HCT116 (cell line): Measurements from ENCODE around the gene MRPS21. TPM values are rescaled to one million over a fixed set of nuclear protein-coding genes. Genes with fewer than 3 reads are reported as not detected.

Experiments
- ATAC-seq: fragments of 200-7000 bp; cut with Tn5 transposase; 2 replicates; pipeline ENCODE4 v1.9.1; 2020; ENCODE audit warnings: mild to moderate bottlenecking, moderate library complexity
- BruUV-seq: library from RNA; stranded (reverse); fragments of 400-500 nt; replicated peaks from 2 replicates; lab custom pipeline; 2021; lab: Mats Ljungman, UMichigan
- CTCF ChIA-PET: fragments of 300-600 bp; sonication (Branson Sonifier 250); formaldehyde crosslinking; loops from one replicate; lab custom pipeline; 2021; ENCODE audit warnings: antibody characterized with exemption; lab: Charles Lee
- POLR2A ChIA-PET: fragments of 300-600, 350-600 bp; sonication (Branson Sonifier 250); formaldehyde crosslinking; loops from one replicate; lab custom pipeline; 2021; ENCODE audit warnings: antibody characterized with exemption; lab: Charles Lee
- RAD21 ChIA-PET, 2 experiments: fragments of 300-600 bp; sonication (Branson Sonifier 250); formaldehyde crosslinking; loops; one replicate each; lab custom pipeline; 2023; ENCODE audit warnings: low total read pairs in 2 of 2; ENCODE audit not compliant: uncharacterized antibody in 2 of 2, unreplicated experiment in 2 of 2, low non-redundant PET in 1 of 2; lab: Charles Lee
- DNase-seq: peaks from one replicate; pipeline ENCODE4 v3.0.0-alpha.2; 2010; ENCODE audit warnings: low read depth, low spot score
- H2AFZ ChIP-seq: fragments of 200-600 bp; shearing (Covaris generic), sonication (generic); 2 replicates; pipeline ENCODE4 v1.6.1; 2017; ENCODE audit warnings: low read depth, mixed run types, mixed read lengths, antibody characterized with exemption, low read length; ENCODE audit not compliant: poor library complexity, severe bottlenecking
- H3K27ac ChIP-seq: 2 replicates; pipeline ENCODE4 v1.5.1; 2012; ENCODE audit warnings: low read depth, low read length
- H3K27me3 ChIP-seq: fragments of 200-600 bp; sonication (generic); 2 replicates; pipeline ENCODE4 v1.6.1; 2016; ENCODE audit warnings: mixed run types, low read length, mixed read lengths; ENCODE audit not compliant: insufficient read depth
- H3K36me3 ChIP-seq, 2 experiments: fragments of 200-500 bp in 1 of 2; fragments of 200-600 bp in 1 of 2; sonication (Bioruptor generic) in 1 of 2; sonication (generic) in 1 of 2; 2 replicates each; pipeline versions ENCODE4 v1.5.1 to v1.6.1; 2014 to 2016; ENCODE audit warnings: low read length in 2 of 2, inconsistent platforms in 1 of 2, mixed read lengths in 1 of 2, mixed run types in 1 of 2; ENCODE audit not compliant: insufficient read depth in 2 of 2, control insufficient read depth in 1 of 2
- H3K4me1 ChIP-seq, 2 experiments: fragments of 200-600 bp in 1 of 2; sonication (generic) in 1 of 2; 2 replicates each; pipeline versions ENCODE4 v1.5.1 to v1.6.1; 2012 to 2017; ENCODE audit warnings: low read length in 2 of 2, inconsistent platforms in 1 of 2, mild to moderate bottlenecking in 1 of 2, mixed read lengths in 1 of 2, mixed run types in 1 of 2, moderate library complexity in 1 of 2; ENCODE audit not compliant: insufficient read depth in 2 of 2, control insufficient read depth in 1 of 2
- H3K4me2 ChIP-seq: fragments of 200-600 bp; sonication (generic); 2 replicates; pipeline ENCODE4 v1.6.1; 2017; ENCODE audit warnings: mixed run types, low read length, mixed read lengths
- H3K4me3 ChIP-seq, 2 experiments: fragments of 200-600 bp in 1 of 2; sonication (generic) in 1 of 2; replicated peaks in 1 of 2; 2 replicates each; pipeline ENCODE4 v1.5.1; 2011 to 2016; ENCODE audit warnings: low read length in 2 of 2, control low read depth in 1 of 2, low read depth in 1 of 2, mild to moderate bottlenecking in 1 of 2, mixed read lengths in 1 of 2, mixed run types in 1 of 2
- H3K79me2 ChIP-seq: fragments of 200-600 bp; sonication (generic); 2 replicates; pipeline ENCODE4 v1.6.1; 2017; ENCODE audit warnings: mild to moderate bottlenecking, mixed run types, low read length, moderate library complexity, mixed read lengths; ENCODE audit not compliant: insufficient read depth
- H3K9ac ChIP-seq: fragments of 200-600 bp; sonication (generic); 2 replicates; pipeline ENCODE4 v1.6.1; 2016; ENCODE audit warnings: low read length, mixed read lengths
- H3K9me2 ChIP-seq: fragments of 200-600 bp; sonication (generic), shearing (Covaris generic); 2 replicates; pipeline ENCODE4 v1.6.1; 2017; ENCODE audit warnings: mixed run types, mild to moderate bottlenecking, moderate library complexity; ENCODE audit not compliant: insufficient read depth
- H3K9me3 ChIP-seq, 2 experiments: fragments of 200-500 bp in 1 of 2; fragments of 200-600 bp in 1 of 2; sonication (Bioruptor generic) in 1 of 2; sonication (generic) in 1 of 2; 2 replicates each; pipeline ENCODE4 v1.6.1; 2014 to 2017; ENCODE audit warnings: low read length in 2 of 2, mixed read lengths in 2 of 2, inconsistent platforms in 1 of 2, low read depth in 1 of 2, mild to moderate bottlenecking in 1 of 2, mixed run types in 1 of 2, moderate library complexity in 1 of 2; ENCODE audit not compliant: control insufficient read depth in 1 of 2, insufficient read depth in 1 of 2
- H4K20me1 ChIP-seq: fragments of 200-600 bp; sonication (generic), shearing (Covaris generic); 2 replicates; pipeline ENCODE4 v1.6.1; 2017; ENCODE audit warnings: mixed run types, mild to moderate bottlenecking, moderate library complexity; ENCODE audit not compliant: insufficient read depth
- CEBPB ChIP-seq: IDR thresholded peaks from 2 replicates; pipeline ENCODE4 v1.6.1; 2012; ENCODE audit warnings: low read depth
- CTCF ChIP-seq, 3 experiments: fragments of 200-600 bp in 1 of 3; sonication (generic) in 1 of 3; IDR thresholded peaks in 2 of 3; conservative IDR thresholded peaks in 1 of 3; 2 replicates each; pipeline ENCODE4 v1.5.1; 2012 to 2017; ENCODE audit warnings: low read depth in 2 of 3, low read length in 2 of 3, antibody characterized with exemption in 1 of 3, borderline replicate concordance in 1 of 3, control low read depth in 1 of 3, mild to moderate bottlenecking in 1 of 3, mixed read lengths in 1 of 3, mixed run types in 1 of 3, moderate library complexity in 1 of 3; ENCODE audit not compliant: insufficient read depth in 1 of 3
- EGR1 ChIP-seq: IDR thresholded peaks from 2 replicates; pipeline ENCODE4 v1.6.1; 2012; ENCODE audit warnings: low read depth
- FOSL1 ChIP-seq: IDR thresholded peaks from 2 replicates; pipeline ENCODE4 v1.6.1; 2012; ENCODE audit warnings: low read depth
- JUND ChIP-seq: IDR thresholded peaks from 2 replicates; pipeline ENCODE4 v1.6.1; 2012
- MAX ChIP-seq: IDR thresholded peaks from 2 replicates; pipeline ENCODE4 v1.6.1; 2012
- POLR2A ChIP-seq: IDR thresholded peaks from 2 replicates; pipeline ENCODE4 v1.7.0; 2011; ENCODE audit warnings: borderline replicate concordance; ENCODE audit not compliant: insufficient read depth, insufficient read length; ENCODE audit errors: extremely low read depth
- POLR2AphosphoS5 ChIP-seq: IDR thresholded peaks from 2 replicates; pipeline ENCODE4 v1.6.1; 2011; ENCODE audit warnings: mild to moderate bottlenecking, low read depth, low read length, moderate library complexity
- REST ChIP-seq: IDR thresholded peaks from 2 replicates; pipeline ENCODE4 v1.6.1; 2012; ENCODE audit warnings: low read depth
- TCF7L2 ChIP-seq: IDR thresholded peaks from 2 replicates; pipeline ENCODE4 v1.7.0; 2011; ENCODE audit warnings: borderline replicate concordance, inconsistent platforms; ENCODE audit not compliant: insufficient read depth, insufficient read length; ENCODE audit errors: extremely low read depth
- YY1 ChIP-seq: IDR thresholded peaks from 2 replicates; pipeline ENCODE4 v1.6.1; 2011; ENCODE audit warnings: low read length, low read depth, moderate library complexity, mild to moderate bottlenecking; ENCODE audit not compliant: insufficient replicate concordance; ENCODE audit errors: extremely low read depth
- intact Hi-C: fragments of 100-400 bp; cut with micrococcal nuclease; formaldehyde crosslinking; loops from 2 replicates; pipeline ENCODE4 v1.10.0; 2022
- total RNA-seq: library from RNA; stranded (reverse); gene quantifications from one replicate; pipeline ENCODE4 v1.2.1, GENCODE V29; 2021; ENCODE audit not compliant: unreplicated experiment
- TF ChIP-seq, protein P1 (sequence below): IDR thresholded peaks from 2 replicates; pipeline ENCODE4 v1.6.1; 2011; ENCODE audit warnings: mild to moderate bottlenecking, low read length, moderate library complexity; ENCODE audit not compliant: insufficient replicate concordance; ENCODE audit errors: extremely low read depth

MRPS21 gene
- total RNA-seq, 1 experiment from 2014 or later, result 96.9 TPM

DNA sequence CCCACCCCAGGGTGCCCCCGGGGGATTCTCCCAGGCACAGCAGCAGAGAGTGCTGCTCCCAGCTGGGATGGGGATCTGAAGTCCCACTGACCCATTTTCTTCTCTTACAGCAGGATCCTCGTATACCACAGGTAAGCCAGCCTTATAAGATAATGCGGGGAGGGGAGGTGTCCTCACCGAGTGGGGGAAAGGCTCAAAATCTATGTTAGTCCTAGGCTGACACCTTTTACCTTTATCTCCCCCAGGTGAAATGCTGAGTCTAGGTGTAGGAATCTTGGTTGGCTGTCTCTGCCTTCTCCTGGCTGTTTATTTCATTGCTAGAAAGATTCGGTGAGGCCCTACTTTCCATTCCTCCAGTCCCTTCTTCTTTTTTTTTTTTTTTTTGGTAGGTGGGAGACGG lies 30.1 kb upstream of the MRPS21 start:
- H2AFZ ChIP-seq, result no peak overlapping the region
- no peaks in the 10 kb centered on the region for H3K27me3 ChIP-seq
- H3K9me3 ChIP-seq, result no peaks in the 10 kb centered on the region
- no peak for ATAC-seq
- ChIA-PET RAD21 (no interaction called here), CTCF (no interaction called here), POLR2A (no interaction called here)
- 0 out of 2 replicates have a peak overlapping the region, but pooled peaks have one; percentile 34 for H3K9ac ChIP-seq
- peak overlapping the region; percentile 63 for H3K4me2 ChIP-seq
- BruUV-seq, result no TSS peak
- intact Hi-C loops, result no loop called here
- H4K20me1 ChIP-seq, result no peaks in the 10 kb centered on the region
- peaks cover 29 to 55% of the 10 kb centered on the region in 2 experiments for H3K4me1 ChIP-seq
- TF ChIP-seq POLR2AphosphoS5 (peak; percentile 33; the same call in 1 of the 2 replicates), EGR1 (no peak)
- H3K79me2 ChIP-seq, result peaks cover 19% of the 10 kb centered on the region
- peaks cover 3 to 15% of the 10 kb centered on the region in 2 experiments; a peak in 2 of 4 replicates for H3K36me3 ChIP-seq
- no peaks in the 10 kb centered on the region for H3K9me2 ChIP-seq
- no peak overlapping the region for H3K27ac ChIP-seq
- DNase-seq, result no peak
- H3K4me3 ChIP-seq, result no peak overlapping the region

DNA sequence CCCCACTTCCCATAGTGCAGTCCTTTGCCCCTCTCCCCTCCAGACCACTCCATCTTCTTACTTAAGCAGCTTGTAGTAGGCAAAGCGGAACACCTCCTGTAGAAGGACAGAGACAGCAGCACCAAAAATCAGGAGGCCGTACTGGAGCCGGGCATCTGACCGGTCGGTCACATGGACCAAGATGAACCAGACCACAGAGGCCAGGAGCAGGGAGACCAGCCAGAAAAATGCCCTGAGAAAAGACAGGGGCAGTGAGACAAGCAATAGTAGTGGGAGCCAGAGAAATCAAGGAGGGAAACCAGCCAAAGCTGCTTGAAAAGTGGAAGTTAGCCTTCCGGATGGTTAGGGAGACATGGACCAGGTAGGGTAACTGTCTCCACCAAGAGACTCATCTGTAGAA lies 25.8 kb upstream of the MRPS21 start:
- Histone ChIP-seq H2AFZ (no peak overlapping the region), H3K9ac (peak overlapping the region; percentile 97), H3K4me3 (peak overlapping the region; percentile 93 to 100), H3K36me3 (peaks cover 3 to 15% of the 10 kb centered on the region in 2 experiments; a peak in 2 of 4 replicates), H3K4me2 (peak overlapping the region; percentile 99), H3K79me2 (peaks cover 22% of the 10 kb centered on the region), H3K9me2 (no peaks in the 10 kb centered on the region), H3K9me3 (no peaks in the 10 kb centered on the region), H3K4me1 (peaks cover 22 to 36% of the 10 kb centered on the region in 2 experiments), H3K27ac (peak overlapping the region; percentile 69), H4K20me1 (no peaks in the 10 kb centered on the region), H3K27me3 (no peaks in the 10 kb centered on the region)
- no peak for ATAC-seq
- POLR2A ChIA-PET, result no interaction called here
- intact Hi-C loops, result no loop called here
- no peak for DNase-seq
- BruUV-seq, result no TSS peak
- RAD21 ChIA-PET, result no interaction called here
- CTCF ChIA-PET, result no interaction called here
- TF ChIP-seq MAX (no peak), TCF7L2 (no peak), CTCF (IDR thresholded peaks at IDR 0.05 in 2 of 3, conservative IDR thresholded peaks at IDR 0.05 in 1 of 3; ENCODE audit: borderline replicate concordance in 1 of 3, insufficient read depth in 1 of 3, low read depth in 2 of 3, low read length in 2 of 3) (no peak), JUND (no peak), CEBPB (no peak), YY1 (no peak), REST (no peak), POLR2A (no peak), FOSL1 (no peak)
- TF ChIP-seq, protein P1, sequence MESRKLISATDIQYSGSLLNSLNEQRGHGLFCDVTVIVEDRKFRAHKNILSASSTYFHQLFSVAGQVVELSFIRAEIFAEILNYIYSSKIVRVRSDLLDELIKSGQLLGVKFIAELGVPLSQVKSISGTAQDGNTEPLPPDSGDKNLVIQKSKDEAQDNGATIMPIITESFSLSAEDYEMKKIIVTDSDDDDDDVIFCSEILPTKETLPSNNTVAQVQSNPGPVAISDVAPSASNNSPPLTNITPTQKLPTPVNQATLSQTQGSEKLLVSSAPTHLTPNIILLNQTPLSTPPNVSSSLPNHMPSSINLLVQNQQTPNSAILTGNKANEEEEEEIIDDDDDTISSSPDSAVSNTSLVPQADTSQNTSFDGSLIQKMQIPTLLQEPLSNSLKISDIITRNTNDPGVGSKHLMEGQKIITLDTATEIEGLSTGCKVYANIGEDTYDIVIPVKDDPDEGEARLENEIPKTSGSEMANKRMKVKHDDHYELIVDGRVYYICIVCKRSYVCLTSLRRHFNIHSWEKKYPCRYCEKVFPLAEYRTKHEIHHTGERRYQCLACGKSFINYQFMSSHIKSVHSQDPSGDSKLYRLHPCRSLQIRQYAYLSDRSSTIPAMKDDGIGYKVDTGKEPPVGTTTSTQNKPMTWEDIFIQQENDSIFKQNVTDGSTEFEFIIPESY, result no peak
